Liver (tissue), 9 donors: ENCODE measurements around the gene MED4. TPM values are rescaled to one million over a fixed set of nuclear protein-coding genes. Genes with fewer than 3 reads are reported as not detected.

Experiments
- DNase-seq: peaks from one replicate; pipeline ENCODE4 v3.0.0-alpha.2; 2017; ENCODE audit warnings: low spot score
- H3K27ac ChIP-seq, 2 donors: one replicate each; pipeline ENCODE4 v1.7.0; 2013; ENCODE audit warnings: inconsistent platforms in 2 of 2, low read length in 2 of 2, control low read depth in 1 of 2, low read depth in 1 of 2, mild to moderate bottlenecking in 1 of 2
- H3K27me3 ChIP-seq, 4 donors: one replicate each; pipeline versions ENCODE4 v1.6.1 to v1.7.0; 2013; ENCODE audit warnings: low read length in 3 of 4, inconsistent platforms in 1 of 4, mild to moderate bottlenecking in 1 of 4, moderate library complexity in 1 of 4; ENCODE audit not compliant: control insufficient read depth in 4 of 4, insufficient read depth in 4 of 4
- H3K36me3 ChIP-seq, 4 donors: one replicate each; pipeline versions ENCODE4 v1.6.1 to v1.7.0; 2013; ENCODE audit warnings: low read length in 3 of 4, mild to moderate bottlenecking in 3 of 4, low read depth in 1 of 4, moderate library complexity in 1 of 4; ENCODE audit not compliant: control insufficient read depth in 4 of 4, insufficient read depth in 3 of 4
- H3K4me1 ChIP-seq, 4 donors: one replicate each; pipeline versions ENCODE4 v1.6.1 to v1.7.0; 2013; ENCODE audit warnings: low read length in 3 of 4, mild to moderate bottlenecking in 3 of 4, moderate library complexity in 1 of 4; ENCODE audit not compliant: control insufficient read depth in 4 of 4, insufficient read depth in 4 of 4
- H3K4me3 ChIP-seq, 3 donors: one replicate each; pipeline versions ENCODE4 v1.6.1 to v1.7.0; 2013; ENCODE audit warnings: low read length in 3 of 3, control low read depth in 1 of 3, low read depth in 1 of 3, mild to moderate bottlenecking in 1 of 3
- H3K9ac ChIP-seq, 2 donors: one replicate each; pipeline ENCODE4 v1.7.0; 2013; ENCODE audit warnings: low read length in 2 of 2, mild to moderate bottlenecking in 2 of 2, moderate library complexity in 2 of 2, control low read depth in 1 of 2, low read depth in 1 of 2
- H3K9me3 ChIP-seq, 4 donors: one replicate each; pipeline versions ENCODE4 v1.6.1 to v1.7.0; 2013; ENCODE audit warnings: low read length in 3 of 4; ENCODE audit not compliant: control insufficient read depth in 4 of 4
- ATF3 ChIP-seq: IDR thresholded peaks from 2 replicates; pipeline ENCODE4 v1.6.1; 2016; ENCODE audit warnings: antibody characterized with exemption
- CTCF ChIP-seq: fragments of 150-350 bp; IDR thresholded peaks from 2 replicates; pipeline ENCODE4 v1.5.1; 2017; ENCODE audit warnings: improper control_type of control experiment, low read depth, low read length; ENCODE audit not compliant: missing input control
- EGR1 ChIP-seq, 2 donors: IDR thresholded peaks; 2 replicates each; pipeline ENCODE4 v1.6.1; 2016 to 2018; ENCODE audit warnings: antibody characterized with exemption in 2 of 2, low read depth in 2 of 2
- FOXA1 ChIP-seq: IDR thresholded peaks from 2 replicates; pipeline ENCODE4 v1.6.1; 2016; ENCODE audit warnings: antibody characterized with exemption
- FOXA2 ChIP-seq: IDR thresholded peaks from 2 replicates; pipeline ENCODE4 v1.6.1; 2016; ENCODE audit warnings: antibody characterized with exemption
- GABPA ChIP-seq, 2 donors: IDR thresholded peaks in 1 of 2; conservative IDR thresholded peaks in 1 of 2; 2 replicates each; pipeline ENCODE4 v1.6.1; 2016; ENCODE audit warnings: antibody characterized with exemption in 2 of 2, mild to moderate bottlenecking in 1 of 2, moderate library complexity in 1 of 2
- HNF4A ChIP-seq, 2 donors: conservative IDR thresholded peaks; 2 replicates each; pipeline ENCODE4 v1.6.1; 2016; ENCODE audit warnings: antibody characterized with exemption in 2 of 2, mild to moderate bottlenecking in 2 of 2
- HNF4G ChIP-seq: IDR thresholded peaks from 2 replicates; pipeline ENCODE4 v1.6.1; 2016; ENCODE audit warnings: antibody characterized with exemption
- JUND ChIP-seq, 2 donors: IDR thresholded peaks; 2 replicates each; pipeline ENCODE4 v1.6.1; 2016; ENCODE audit warnings: antibody characterized with exemption in 2 of 2
- MAX ChIP-seq: IDR thresholded peaks from 2 replicates; pipeline ENCODE4 v1.6.1; 2016; ENCODE audit warnings: antibody characterized with exemption
- NR2F2 ChIP-seq: IDR thresholded peaks from 2 replicates; pipeline ENCODE4 v1.6.1; 2016; ENCODE audit warnings: antibody characterized with exemption
- RAD21 ChIP-seq, 2 donors: IDR thresholded peaks; 2 replicates each; pipeline ENCODE4 v1.6.1; 2016; ENCODE audit warnings: antibody characterized with exemption in 2 of 2, mild to moderate bottlenecking in 2 of 2
- REST ChIP-seq: IDR thresholded peaks from 2 replicates; pipeline ENCODE4 v1.6.1; 2016; ENCODE audit warnings: antibody characterized with exemption, mild to moderate bottlenecking
- RXRA ChIP-seq, 2 donors: IDR thresholded peaks; 2 replicates each; pipeline ENCODE4 v1.6.1; 2017 to 2018; ENCODE audit warnings: antibody characterized with exemption in 2 of 2, mild to moderate bottlenecking in 1 of 2
- SP1 ChIP-seq: IDR thresholded peaks from 2 replicates; pipeline ENCODE4 v1.6.1; 2018; ENCODE audit warnings: antibody characterized with exemption, mild to moderate bottlenecking
- TAF1 ChIP-seq: conservative IDR thresholded peaks from 2 replicates; pipeline ENCODE4 v1.6.1; 2016; ENCODE audit warnings: antibody characterized with exemption, mild to moderate bottlenecking
- YY1 ChIP-seq: IDR thresholded peaks from 2 replicates; pipeline ENCODE4 v1.6.1; 2016; ENCODE audit warnings: antibody characterized with exemption, mild to moderate bottlenecking
- ZBTB33 ChIP-seq: IDR thresholded peaks from 2 replicates; pipeline ENCODE4 v1.6.1; 2016; ENCODE audit warnings: antibody characterized with exemption
- WGBS: extraction: QIAGEN DNeasy Blood & Tissue Kit; methylation state at CpG from one replicate; pipeline ENCODE4 v1.1.7; 2013; 5-methylcytosine and 5-hydroxymethylcytosine counted together
- polyA plus RNA-seq, 2 donors: library from polyadenylated mRNA; stranded (reverse) in 1 of 2; unstranded in 1 of 2; fragments of 200-250 nt in 1 of 2; fragments of >200 nt in 1 of 2; fragmentation: Nextera tagmentation in 1 of 2; extraction: Ambion mirVana in 1 of 2; gene quantifications; one replicate each; pipeline versions ENCODE4 v1.2.1 to v1.2.3, GENCODE V29; 2013 to 2015
- total RNA-seq, 2 donors: library from RNA; depleted of rRNA; stranded (reverse); fragments of >200 nt; gene quantifications; one replicate each; pipeline ENCODE4 v1.2.3, GENCODE V29; 2014
- donor health status: healthy.
- donor health status: healthy.
- donor health status: healthy.
- donor health status: healthy.
- donor health status: healthy.

The MED4 gene
- total and polyA plus RNA-seq, 4 donors: 18.2 to 32.4 (median 22.6) TPM

- peaks cover 0 to 11% (median 10%) of the 10 kb centered on the region in 4 donors for H3K4me1 ChIP-seq
- H3K36me3 ChIP-seq: peaks cover 0 to 12% (median 7%) of the 10 kb centered on the region in 4 donors
- H3K27ac ChIP-seq: no peak overlapping the region
- no peak for DNase-seq
- 99% methylated on average over 1 of the region's 1 CpG for WGBS
- no peak for TF ChIP-seq REST
- no peak for TF ChIP-seq MAX
- no peak for TF ChIP-seq HNF4A (conservative IDR thresholded peaks at IDR 0.05)
- TF ChIP-seq FOXA2: no peak
- TF ChIP-seq HNF4G: no peak
- TF ChIP-seq ZBTB33: no peak
- TF ChIP-seq RAD21 (IDR thresholded peaks at IDR 0.05): no peak
- no peak for TF ChIP-seq JUND (IDR thresholded peaks at IDR 0.05)
- TF ChIP-seq ATF3: no peak
- no peak for TF ChIP-seq RXRA (IDR thresholded peaks at IDR 0.05)
- no peaks in the 10 kb centered on the region for H3K9me3 ChIP-seq
- H3K9ac ChIP-seq: no peak overlapping the region
- no peak overlapping the region for H3K4me3 ChIP-seq
- no peaks in the 10 kb centered on the region for H3K27me3 ChIP-seq
Measured at GRCh38 chr13:48040896-48041295, 54.0 kb downstream of the MED4 start.

GRCh38 chr13:48040049-48040448 is 54.9 kb downstream of the MED4 start:
- peaks cover 0 to 12% (median 7%) of the 10 kb centered on the region in 4 donors for H3K36me3 ChIP-seq
- peaks cover 0 to 11% (median 10%) of the 10 kb centered on the region in 4 donors for H3K4me1 ChIP-seq
- H3K9ac ChIP-seq: no peak overlapping the region
- no peaks in the 10 kb centered on the region for H3K9me3 ChIP-seq
- H3K27ac ChIP-seq: no peak overlapping the region
- no peak overlapping the region for H3K4me3 ChIP-seq
- H3K27me3 ChIP-seq: no peaks in the 10 kb centered on the region
- DNase-seq: no peak
- TF ChIP-seq MAX: no peak
- TF ChIP-seq SP1: no peak
- TF ChIP-seq ZBTB33: no peak
- no peak for TF ChIP-seq REST
- no peak for TF ChIP-seq HNF4G
- no peak for TF ChIP-seq NR2F2
- TF ChIP-seq RAD21 (IDR thresholded peaks at IDR 0.05): no peak
- TF ChIP-seq JUND (IDR thresholded peaks at IDR 0.05): no peak
- no peak for TF ChIP-seq GABPA (IDR thresholded peaks at IDR 0.05 in 1 of 2, conservative IDR thresholded peaks at IDR 0.05 in 1 of 2)
- TF ChIP-seq FOXA1: no peak
- no peak for TF ChIP-seq FOXA2
- TF ChIP-seq TAF1: no peak
- no peak for TF ChIP-seq EGR1 (IDR thresholded peaks at IDR 0.05; ENCODE audit: low read depth in 2 of 2)
- TF ChIP-seq HNF4A (conservative IDR thresholded peaks at IDR 0.05): no peak
- TF ChIP-seq CTCF: no peak
- TF ChIP-seq YY1: no peak
